ENCODE results near the gene MAX.

- TF ChIP-seq CTCF (IDR thresholded peaks at IDR 0.05): no peak
- no peak for TF ChIP-seq EZH2 (IDR thresholded peaks at IDR 0.05; ENCODE audit: borderline replicate concordance, insufficient read depth, low read depth, low read length, poor library complexity, severe bottlenecking)
Observed at GRCh38 chr14:65115615-65116014, 13.3 kb upstream of the MAX start.
